GM19455 (cell line): ENCODE measurements around the gene ASPA.
"Not testable (repeated sequence)": the region's sequence is repeated elsewhere in the genome, so short reads cannot be mapped to it uniquely, and the experiment has no call there.

Source experiments
- ATAC-seq: cut with Tn5 transposase; IDR thresholded peaks from one replicate; pipeline ENCODE4 v1.9.1; 2021; ENCODE audit not compliant: unreplicated experiment

ASPA gene

DNA sequence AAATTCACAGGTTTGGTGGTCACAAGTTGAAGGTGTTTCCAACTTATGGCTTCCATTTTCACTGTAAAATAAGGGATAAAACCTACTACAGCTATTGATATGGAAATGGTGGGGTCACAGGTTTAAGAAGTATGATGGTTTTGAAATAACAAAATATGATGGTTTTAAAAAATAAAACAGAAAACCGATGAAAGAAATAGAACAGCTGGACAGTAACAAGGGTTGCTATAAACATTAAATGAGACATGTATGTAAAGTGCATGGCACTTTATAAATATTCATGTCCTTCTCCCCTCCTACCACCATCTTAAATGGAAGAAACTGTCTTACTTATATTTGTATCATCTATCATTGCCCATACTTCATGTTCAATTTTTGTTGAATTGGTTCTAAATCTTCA is 31.3 kb downstream of the ASPA start:
- no peak for ATAC-seq

- no peak for ATAC-seq
These were observed 32.1 kb downstream of the ASPA start for GRCh38 chr17:3507869-3508268.

DNA sequence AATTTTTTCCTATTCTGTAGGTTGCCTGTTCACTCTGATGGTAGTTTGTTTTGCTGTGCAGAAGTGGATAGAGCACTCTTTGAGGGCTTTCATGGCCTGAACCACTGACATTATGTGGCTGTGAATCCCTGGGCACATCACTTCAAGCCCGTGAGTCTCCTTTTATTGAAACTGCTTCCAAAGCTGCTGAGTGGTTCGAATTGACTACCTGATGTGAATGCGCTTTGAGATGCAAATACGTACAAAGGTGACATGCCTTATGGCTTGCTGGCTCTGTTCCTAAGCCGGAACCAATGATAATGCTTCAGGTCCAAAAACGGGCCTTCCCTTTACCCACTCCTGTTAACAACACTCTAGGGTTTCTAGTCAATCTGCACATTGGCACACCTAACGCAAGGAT is 34.3 kb downstream of the ASPA start:
- no peak for ATAC-seq

GRCh38 chr17:3511852-3512504 is 36.2 kb downstream of the ASPA start:
- no peak for ATAC-seq

- no peak for ATAC-seq
These were observed 36.8 kb downstream of the ASPA start for GRCh38 chr17:3512505-3513171.

DNA sequence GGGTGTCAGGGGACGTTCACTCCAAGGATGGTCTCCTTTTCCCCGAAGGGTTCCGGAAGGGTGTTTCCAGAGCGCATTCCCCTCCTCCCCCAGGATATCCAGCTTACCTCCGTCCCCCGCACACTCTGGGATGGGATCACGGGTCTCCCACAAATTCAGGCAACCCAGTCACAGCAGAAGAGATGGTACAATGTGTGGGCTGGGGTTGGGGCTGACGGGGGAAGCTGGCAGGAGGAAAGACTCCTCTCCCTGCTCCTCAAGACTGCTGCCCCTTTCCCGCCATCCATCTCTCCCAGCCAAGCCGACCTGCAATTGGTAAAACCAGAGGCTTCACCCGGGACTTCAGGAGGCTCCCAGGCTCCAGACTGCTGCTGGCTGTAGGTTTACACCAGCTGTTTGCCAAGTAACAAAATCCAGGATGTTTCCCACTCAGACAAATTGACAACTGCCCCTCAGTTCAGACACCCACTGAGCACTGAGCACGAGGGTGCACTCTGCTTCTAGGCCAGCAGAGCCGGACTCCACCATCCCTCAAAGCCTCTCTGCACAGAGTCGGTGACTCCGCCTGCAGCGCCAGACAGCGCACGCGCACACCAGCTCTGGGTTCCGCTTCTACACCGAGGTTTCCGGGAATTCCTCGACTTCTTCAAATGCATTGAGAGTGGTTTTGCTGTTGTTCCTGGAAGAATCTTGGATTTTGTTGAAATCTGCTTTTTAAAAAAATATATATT is 37.7 kb downstream of the ASPA start:
- no peak for ATAC-seq

GRCh38 chr17:3514167-3514566 is 38.4 kb downstream of the ASPA start:
- ATAC-seq = not testable (repeated sequence)

- no peak for ATAC-seq
These were observed 39.1 kb downstream of the ASPA start for GRCh38 chr17:3514873-3515272.

DNA sequence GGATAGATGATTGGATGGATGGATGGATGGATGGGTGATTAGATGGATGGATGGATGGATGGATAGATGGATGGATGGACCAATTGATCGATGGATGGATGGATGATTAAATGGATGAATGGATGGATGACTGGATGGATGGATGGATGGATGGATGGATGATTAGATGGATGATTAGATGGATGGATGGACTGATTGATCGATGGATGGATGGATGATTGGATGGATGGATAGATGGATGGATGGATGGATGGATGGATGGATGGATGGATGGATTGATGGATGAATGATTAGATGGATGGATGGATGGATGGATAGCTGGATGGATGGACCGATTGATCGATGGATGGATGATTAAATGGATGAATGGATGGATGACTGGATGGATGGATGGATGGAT is 43.7 kb downstream of the ASPA start:
- not testable (repeated sequence) for ATAC-seq

GRCh38 chr17:3524024-3524423 is 48.2 kb downstream of the ASPA start:
- no peak for ATAC-seq

DNA sequence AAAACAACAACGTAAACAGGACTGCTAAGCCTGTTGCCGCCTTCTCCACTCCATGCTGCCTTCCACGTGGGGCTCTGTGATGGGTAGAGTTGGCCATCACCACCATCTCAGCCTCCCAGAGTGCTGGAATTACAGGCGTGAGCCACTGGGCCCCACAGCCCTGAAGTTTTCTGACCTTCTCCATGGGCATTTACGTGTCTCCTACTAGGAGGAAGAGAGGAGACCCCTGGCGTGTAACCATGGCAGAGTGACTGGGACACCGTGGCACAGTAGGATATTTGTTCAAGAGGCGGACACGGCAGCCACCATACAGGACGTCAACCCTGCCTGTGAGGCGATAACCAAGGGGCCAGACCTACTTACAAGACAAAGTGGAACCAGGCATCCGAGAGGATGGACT is 50.7 kb downstream of the ASPA start:
- no peak for ATAC-seq

DNA sequence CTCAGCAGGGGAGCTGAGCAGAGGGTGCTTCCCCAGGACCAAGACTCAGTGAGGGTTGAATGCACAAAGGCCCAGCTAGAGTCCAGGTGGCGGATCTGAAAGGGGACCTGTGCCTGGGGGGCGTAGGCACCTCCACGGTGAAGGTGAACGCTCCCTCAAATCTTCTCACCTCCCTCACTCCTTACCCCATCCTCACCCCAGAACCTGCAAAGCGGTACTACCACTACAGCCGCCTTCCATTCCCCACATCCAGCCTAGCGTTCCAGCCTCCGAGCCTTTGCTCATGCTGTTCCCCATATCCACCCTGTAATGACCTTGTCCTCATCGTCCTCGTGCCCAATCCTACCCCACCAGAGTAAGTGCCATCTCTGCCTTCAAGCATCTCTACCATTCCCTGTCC is 51.2 kb downstream of the ASPA start:
- no peak for ATAC-seq

- ATAC-seq = no peak
These were observed 51.7 kb downstream of the ASPA start for GRCh38 chr17:3527468-3527867.

- ATAC-seq = no peak
These were observed 52.1 kb downstream of the ASPA start for GRCh38 chr17:3527896-3528295.

GRCh38 chr17:3528403-3528851 is 52.6 kb downstream of the ASPA start:
- ATAC-seq = no peak

DNA sequence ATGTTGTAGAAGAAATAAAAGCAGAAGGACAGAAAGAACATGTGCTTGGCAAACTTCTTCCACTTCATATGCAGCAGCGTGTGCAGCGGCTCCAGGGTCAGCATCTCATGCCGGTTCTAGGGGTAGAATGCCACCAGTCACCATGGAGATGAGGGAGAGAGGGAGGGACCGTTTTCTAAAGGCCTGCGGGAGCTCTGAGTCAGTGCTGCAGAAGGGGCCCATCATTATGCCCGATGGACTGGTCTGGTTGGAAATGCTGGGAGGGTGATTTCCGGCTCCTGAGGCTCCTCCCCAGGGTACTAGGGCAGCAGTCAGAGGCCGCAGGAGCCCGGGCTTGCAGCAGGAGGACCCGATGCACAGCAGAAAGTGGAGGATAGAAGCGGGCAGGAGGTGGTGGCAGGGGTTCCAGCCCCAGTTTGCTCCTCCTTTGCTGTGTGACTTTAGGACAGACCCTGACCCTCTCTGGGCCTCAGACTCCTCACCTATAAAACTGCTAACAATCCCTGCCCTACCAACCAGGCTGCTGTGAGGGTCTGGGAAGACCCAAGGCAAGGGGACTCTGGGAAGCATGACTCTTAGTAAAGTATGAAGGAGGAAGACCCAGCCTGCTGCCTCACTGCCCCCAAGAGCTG is 53.2 kb downstream of the ASPA start:
- no peak for ATAC-seq

GRCh38 chr17:3529817-3530741 is 54.3 kb downstream of the ASPA start:
- ATAC-seq = no peak

GRCh38 chr17:3531266-3532101 is 55.7 kb downstream of the ASPA start:
- no peak for ATAC-seq

GRCh38 chr17:3532106-3532858 is 56.5 kb downstream of the ASPA start:
- no peak for ATAC-seq
